Measurements from ENCODE around the gene UHRF1.
"Not testable (repeated sequence)": the region's sequence is repeated elsewhere in the genome, so short reads cannot be mapped to it uniquely, and the experiment has no call there.

UHRF1 gene

DNA sequence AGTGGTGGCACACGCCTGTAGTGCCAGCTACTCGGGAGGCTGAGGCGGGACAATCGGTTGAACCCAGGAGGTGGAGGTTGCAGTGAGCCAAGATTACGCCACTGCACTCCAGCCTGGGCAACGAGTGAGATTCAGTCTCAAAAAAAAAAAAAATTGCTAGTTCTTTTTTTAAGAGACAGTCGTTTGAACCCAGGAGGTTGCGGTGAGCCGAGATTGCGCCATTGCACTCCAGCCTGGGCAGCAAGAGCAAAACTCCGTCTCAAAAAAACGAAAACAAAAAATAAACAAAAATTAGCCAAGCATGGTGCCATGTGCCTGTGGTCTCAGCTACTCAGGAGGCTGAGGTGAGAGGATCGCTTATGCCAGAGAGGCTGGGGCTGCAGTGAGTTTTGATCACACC, 8.4 kb upstream of the UHRF1 start:
- not testable (repeated sequence) for ATAC-seq

DNA sequence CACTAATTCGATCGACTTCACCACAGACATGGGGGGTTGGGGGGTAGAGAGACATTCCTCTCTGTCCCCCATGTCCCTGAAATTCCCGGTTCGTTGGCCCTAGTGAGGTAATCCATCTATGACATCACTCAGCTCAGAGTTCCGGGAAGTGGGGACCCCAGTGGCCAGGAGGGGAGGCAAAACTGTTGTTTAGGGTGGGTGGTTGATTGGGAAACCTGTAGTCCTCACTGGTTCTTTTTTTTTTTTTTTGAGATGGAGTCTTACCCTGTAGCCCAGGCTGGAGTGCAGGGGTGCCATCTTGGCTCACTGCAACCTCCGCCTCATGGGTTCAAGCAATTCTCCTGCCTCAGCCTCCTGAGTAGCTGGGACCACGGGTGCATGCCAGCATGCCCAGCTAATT, 6.5 kb upstream of the UHRF1 start, which contains the start of gene ARRDC5:
Gene ARRDC5, minus strand, starts transcription at position 101 of the 400 bp plus-strand sequence. Its CDS starts 71 bp downstream, at position 30.
- DNase-seq (no peak), ATAC-seq (no peak)

More for the DNA sequence above, 8.4 kb upstream of the UHRF1 start:
- not testable (repeated sequence) for DNase-seq

GRCh38 chr19:4904481-4904880, 4.8 kb upstream of the UHRF1 start:
- ATAC-seq (no peak), DNase-seq (no peak)

- DNase-seq = no peak
- ATAC-seq = no peak
These were observed 2.3 kb upstream of the UHRF1 start for GRCh38 chr19:4906963-4907362.

DNA sequence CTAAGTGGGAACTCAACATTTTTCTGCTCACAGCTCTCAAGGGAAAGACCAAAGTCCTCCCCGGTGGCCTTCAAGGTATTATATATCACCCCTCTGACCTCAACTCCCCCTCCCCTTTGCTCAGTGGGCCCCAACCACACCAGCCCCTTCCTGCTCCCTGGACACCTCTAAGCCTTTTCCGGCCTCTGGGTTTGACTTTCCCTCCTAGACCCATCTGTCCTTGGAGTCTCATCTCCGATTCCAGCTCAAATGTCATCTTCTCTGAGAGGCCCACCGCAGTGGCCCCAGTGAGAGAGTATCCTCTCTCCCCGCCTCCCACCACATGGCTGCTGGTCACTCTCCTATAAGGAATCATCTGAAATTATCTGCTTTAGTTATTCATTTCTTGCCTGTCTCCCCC, 941 bp upstream of the UHRF1 start:
- no peak for DNase-seq
- no peak for ATAC-seq

DNA sequence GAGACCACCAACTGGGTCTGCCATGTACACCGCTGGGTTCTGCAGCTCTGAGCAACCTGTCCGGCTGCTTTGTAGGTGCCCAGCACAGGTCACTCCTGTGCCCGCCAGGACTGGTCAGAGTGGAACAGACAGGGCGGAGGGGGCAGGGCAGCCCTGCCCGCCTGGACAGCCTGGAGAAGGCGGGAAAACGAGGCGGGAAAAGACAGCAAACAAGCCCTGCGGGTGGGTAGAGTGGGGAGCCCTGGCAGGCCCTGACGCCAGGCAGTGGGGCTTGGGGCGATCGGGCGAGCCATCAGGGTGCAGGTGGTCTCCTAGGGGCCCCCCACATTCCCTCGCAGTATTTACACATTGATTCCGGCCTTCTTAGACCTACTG, 533 bp upstream of the UHRF1 start:
- ATAC-seq (no peak), DNase-seq (peak; percentile 13)

GRCh38 chr19:4909897-4910593, 744 bp downstream of the UHRF1 start:
- peak; percentile 71 for ATAC-seq

DNA sequence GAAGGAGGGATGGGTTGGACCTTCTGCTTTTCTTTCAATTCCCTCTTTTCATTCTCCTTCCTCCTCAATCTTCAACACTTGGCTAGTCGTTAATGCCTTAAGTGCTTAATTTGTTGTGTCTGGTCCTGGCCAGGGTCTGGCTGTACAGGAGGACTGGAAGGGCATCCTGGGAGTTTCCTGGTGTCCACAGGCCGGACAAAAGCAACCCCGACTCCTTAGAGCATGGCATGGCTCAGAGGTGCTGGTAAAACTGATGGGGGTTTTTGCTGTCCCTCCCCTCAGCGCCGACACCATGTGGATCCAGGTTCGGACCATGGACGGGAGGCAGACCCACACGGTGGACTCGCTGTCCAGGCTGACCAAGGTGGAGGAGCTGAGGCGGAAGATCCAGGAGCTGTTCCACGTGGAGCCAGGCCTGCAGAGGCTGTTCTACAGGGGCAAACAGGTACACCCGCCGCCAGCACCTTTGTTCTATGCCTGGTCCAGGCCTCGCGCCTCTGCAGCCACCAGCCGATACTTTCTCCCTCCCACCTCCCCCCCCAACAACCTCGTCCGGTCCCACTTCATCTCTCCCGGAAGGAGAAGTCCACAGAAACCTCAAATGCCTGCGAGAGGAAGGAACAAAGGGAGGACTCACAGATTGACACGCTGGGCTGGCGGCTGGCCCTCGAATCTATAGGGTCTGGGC, 1.4 kb downstream of the UHRF1 start:
- ATAC-seq (no peak), DNase-seq (peak; percentile 46)

More at GRCh38 chr19:4909897-4910593, 744 bp downstream of the UHRF1 start:
- peak; percentile 97 for DNase-seq

DNA sequence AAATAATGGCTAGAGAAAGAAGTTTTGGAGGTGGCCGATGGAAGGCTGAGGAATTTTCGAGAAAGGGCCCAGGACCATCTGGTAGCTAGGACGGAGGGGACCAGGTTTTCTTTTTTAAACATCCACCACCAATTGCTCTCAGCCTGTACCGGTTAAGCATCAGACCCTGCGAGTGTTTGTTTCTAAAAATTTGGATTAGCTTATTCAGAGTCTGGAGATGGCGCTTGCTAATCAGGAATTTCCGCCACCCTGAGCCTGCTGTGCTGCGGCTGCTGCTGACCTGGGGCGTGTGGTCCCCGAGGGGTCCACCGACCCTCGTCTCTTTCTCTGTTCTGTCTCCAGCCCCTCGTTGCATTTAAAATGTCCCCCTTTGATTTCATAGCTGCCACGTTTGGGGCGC, 2.0 kb downstream of the UHRF1 start:
- no peak for ATAC-seq

GRCh38 chr19:4911786-4912672, 2.7 kb downstream of the UHRF1 start:
- DNase-seq (peak; percentile 77), ATAC-seq (peak; percentile 37)

More for the DNA sequence above, 2.0 kb downstream of the UHRF1 start:
- DNase-seq = no peak

GRCh38 chr19:4913996-4914735, 4.9 kb downstream of the UHRF1 start:
- no peak for ATAC-seq
- DNase-seq = peak; percentile 59

GRCh38 chr19:4914736-4915501, 5.6 kb downstream of the UHRF1 start:
- ATAC-seq (peak; percentile 72), DNase-seq (peak; percentile 80)

- DNase-seq = peak; percentile 52
- ATAC-seq = no peak
These were observed 7.2 kb downstream of the UHRF1 start for GRCh38 chr19:4916292-4917082.

GRCh38 chr19:4922530-4923275, 13.4 kb downstream of the UHRF1 start:
- ATAC-seq = peak; percentile 25
- no peak for DNase-seq

- ATAC-seq = no peak
- DNase-seq = no peak
These were observed 14.0 kb downstream of the UHRF1 start for GRCh38 chr19:4923276-4923747.

GRCh38 chr19:4929186-4929585, 19.9 kb downstream of the UHRF1 start:
- DNase-seq (no peak), ATAC-seq (no peak)

DNA sequence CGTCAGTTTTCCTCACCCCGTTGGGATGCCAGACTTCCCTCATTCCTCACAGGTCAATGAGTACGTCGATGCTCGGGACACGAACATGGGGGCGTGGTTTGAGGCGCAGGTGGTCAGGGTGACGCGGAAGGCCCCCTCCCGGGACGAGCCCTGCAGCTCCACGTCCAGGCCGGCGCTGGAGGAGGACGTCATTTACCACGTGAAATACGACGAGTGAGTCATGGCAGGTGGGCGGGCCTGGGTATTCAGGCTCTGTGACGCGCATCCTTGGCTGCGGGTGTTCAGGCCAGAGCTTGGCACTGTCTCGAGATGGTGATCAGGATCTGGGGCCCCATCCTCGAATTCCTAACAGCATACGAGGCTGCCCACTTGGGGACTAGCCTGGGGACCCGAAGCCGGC, 21.4 kb downstream of the UHRF1 start:
- ATAC-seq (no peak), DNase-seq (peak; percentile 21)

GRCh38 chr19:4932711-4933110, 23.4 kb downstream of the UHRF1 start:
- ATAC-seq (no peak), DNase-seq (no peak)

DNA sequence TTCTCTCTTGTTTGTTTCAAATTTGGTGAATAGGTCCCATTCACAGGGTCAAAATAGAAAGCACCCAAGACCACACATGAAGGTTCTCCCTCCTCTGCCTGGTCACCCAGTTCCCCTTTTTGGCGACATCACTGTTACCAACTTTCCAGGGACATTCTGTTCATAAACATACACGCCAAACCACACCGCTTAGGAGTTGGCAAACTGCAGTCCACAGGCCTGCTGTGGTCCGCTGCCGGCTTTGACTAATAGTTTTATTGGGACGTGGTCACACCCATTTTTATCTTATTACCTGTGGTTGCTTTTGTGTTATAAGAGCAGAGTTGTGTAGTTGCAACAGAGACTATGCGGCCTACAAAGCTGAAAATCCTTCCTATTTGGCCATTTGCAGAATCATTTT, 24.2 kb downstream of the UHRF1 start:
- ATAC-seq = no peak
- no peak for DNase-seq

All from stimulated activated naive CD8-positive, alpha-beta T cell treated with anti-CD3 and anti-CD28 coated beads, Interleukin-15, Interleukin-2, amounts not matched to agents 100 U/mL and 50 U/mL, for 24 hours (primary cell).